Hindlimb muscle (tissue), 1 donor: ENCODE measurements around the gene SERPINB3. TPM values are rescaled to one million over a fixed set of nuclear protein-coding genes. Genes with fewer than 3 reads are reported as not detected.
"Not testable (repeated sequence)": the region's sequence is repeated elsewhere in the genome, so short reads cannot be mapped to it uniquely, and the experiment has no call there.

Experiments used
- DNase-seq: peaks from one replicate; pipeline ENCODE4 v3.0.0-alpha.2; 2013
- polyA plus RNA-seq: library from polyadenylated mRNA; unstranded; fragments of 120-200 nt; gene quantifications from one replicate; pipeline ENCODE4 v1.2.1, GENCODE V29; 2013; ENCODE audit not compliant: insufficient read length

The SERPINB3 gene
- polyA plus RNA-seq = not detected

GRCh38 chr18:63661750-63662149, at the start of gene SERPINB3:
TSS of gene SERPINB3 (minus strand) at chr18:63661893. CDS start at chr18:63661216, 677 bp downstream.
- DNase-seq = not testable (repeated sequence)

- no peak for DNase-seq
These were observed 47.0 kb upstream of the SERPINB3 start for GRCh38 chr18:63708650-63709049.

DNA sequence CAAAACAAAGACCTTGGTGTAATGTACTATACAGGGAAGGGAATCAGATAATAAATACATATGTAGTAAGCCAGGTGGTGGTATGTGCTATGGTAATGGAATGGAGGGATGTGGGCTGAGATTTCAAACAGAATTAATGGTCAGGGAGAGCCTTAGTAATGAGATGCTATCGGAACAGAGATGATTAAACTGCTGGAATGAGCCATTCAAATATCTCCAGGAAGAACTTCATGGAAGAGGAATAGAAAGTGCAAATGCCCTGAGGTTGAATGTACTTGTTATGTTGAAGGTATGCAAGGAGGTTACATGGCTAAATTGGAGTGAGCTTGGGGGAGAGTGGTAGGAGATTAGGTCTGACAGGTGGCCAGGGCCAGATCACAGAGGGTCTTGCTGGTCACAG, 46.1 kb upstream of the SERPINB3 start:
- DNase-seq = no peak

- no peak for DNase-seq
These were observed 43.7 kb upstream of the SERPINB3 start for GRCh38 chr18:63705401-63705800.

GRCh38 chr18:63702660-63703059, 41.0 kb upstream of the SERPINB3 start, which contains the start of gene SERPINB11:
TSS of gene SERPINB11 (plus strand) at chr18:63702960. CDS start at chr18:63710194, 7,234 bp downstream.
- no peak for DNase-seq

DNA sequence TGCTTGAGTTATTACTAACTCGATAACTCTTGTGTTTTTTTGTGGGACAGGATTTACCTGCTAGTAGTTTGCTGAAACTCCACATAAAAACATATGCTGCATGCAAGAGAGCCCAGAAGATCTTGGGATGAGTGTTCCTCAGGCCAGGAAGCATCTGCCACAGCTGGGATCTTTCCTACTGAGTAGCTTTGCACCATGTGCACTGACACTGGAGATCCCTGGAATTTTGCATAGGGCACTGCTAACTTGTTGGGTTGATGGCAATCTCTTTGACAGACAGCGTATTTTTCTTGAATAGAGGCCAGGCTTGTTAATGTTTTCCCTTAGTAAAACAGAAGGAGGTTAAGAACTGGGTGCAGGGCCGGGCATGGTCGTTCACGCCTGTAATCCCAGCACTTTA, 40.3 kb upstream of the SERPINB3 start:
- DNase-seq = no peak

GRCh38 chr18:63700501-63700900, 38.8 kb upstream of the SERPINB3 start:
- no peak for DNase-seq

GRCh38 chr18:63697097-63697660, 35.5 kb upstream of the SERPINB3 start:
- DNase-seq = no peak

DNA sequence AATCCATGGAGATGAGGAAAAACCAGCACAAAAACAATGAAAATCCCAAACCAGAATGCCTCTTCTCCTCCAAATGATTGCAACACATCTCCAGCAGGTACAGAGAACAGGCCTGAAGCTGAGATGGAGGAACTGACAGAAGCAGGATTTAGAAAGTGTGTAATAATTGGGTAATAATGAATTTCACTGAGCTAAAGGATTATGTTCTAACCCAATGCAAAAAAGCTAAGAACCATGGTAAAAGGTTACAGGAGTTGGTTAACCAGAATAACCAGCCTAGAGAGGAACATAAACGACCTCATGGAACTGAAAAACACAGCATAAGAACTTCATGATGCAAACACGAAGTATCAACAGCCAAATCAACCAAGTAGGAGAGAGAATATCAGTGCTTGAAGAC, 27.4 kb upstream of the SERPINB3 start:
- DNase-seq = no peak

DNA sequence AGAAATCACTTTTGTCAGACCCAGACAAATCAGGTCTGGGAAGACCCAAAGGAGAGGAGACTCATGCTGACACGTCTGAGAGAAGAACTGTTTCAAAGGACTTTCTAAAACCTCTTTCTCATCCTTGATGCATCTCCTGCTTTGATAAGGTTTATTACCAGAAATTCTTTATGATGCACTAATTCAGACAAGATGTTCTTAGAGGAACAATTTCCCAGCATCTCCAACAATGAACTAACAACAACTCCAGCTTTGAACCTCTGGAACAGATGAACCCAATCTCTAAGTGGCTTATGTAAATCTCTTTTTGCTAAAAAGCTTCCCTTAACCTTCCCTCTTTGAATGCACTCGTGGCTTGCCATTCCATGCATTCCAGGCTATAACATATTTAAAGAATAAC, 25.2 kb upstream of the SERPINB3 start:
- no peak for DNase-seq

- DNase-seq = no peak
These were observed 23.0 kb upstream of the SERPINB3 start for GRCh38 chr18:63684718-63685117.

DNA sequence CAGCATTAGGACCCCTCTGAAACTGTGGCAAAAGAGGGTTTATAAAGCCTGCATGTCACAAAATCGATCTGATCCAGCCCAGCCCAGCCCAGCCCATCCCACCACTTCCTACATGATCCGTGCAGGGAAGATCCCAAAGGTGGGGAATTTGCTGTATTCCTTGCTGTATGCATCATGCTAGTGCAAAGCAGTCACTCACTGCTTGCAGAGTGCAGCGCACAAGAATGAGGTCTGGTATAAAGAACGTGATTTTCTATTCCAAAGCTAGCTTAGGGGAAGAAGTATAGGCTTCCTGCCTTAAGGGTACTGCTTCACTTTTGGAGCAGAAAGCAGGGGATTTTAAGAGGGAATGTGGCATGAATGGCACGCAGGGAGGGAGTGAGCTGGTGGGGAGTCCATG, 22.2 kb upstream of the SERPINB3 start:
- no peak for DNase-seq

DNA sequence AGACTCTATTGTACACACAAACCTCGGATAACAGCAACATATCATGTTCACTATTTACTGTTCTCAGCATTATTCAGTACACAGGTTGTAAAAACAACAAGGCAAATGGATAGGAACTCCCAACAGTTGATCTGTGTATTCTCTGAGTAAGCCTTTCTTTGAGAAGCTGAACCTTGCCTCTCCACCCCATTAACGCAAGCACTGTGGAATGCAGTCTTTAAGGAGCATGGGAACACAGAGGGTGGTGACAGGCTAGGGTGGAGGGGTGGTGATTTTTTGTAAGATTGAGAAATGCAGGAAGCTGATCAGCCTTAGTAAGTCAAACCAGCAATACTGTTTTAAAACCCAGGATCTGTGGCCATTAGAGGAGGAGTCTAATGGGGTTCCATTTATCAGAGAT, 21.5 kb upstream of the SERPINB3 start:
- peak; percentile 4 for DNase-seq

DNA sequence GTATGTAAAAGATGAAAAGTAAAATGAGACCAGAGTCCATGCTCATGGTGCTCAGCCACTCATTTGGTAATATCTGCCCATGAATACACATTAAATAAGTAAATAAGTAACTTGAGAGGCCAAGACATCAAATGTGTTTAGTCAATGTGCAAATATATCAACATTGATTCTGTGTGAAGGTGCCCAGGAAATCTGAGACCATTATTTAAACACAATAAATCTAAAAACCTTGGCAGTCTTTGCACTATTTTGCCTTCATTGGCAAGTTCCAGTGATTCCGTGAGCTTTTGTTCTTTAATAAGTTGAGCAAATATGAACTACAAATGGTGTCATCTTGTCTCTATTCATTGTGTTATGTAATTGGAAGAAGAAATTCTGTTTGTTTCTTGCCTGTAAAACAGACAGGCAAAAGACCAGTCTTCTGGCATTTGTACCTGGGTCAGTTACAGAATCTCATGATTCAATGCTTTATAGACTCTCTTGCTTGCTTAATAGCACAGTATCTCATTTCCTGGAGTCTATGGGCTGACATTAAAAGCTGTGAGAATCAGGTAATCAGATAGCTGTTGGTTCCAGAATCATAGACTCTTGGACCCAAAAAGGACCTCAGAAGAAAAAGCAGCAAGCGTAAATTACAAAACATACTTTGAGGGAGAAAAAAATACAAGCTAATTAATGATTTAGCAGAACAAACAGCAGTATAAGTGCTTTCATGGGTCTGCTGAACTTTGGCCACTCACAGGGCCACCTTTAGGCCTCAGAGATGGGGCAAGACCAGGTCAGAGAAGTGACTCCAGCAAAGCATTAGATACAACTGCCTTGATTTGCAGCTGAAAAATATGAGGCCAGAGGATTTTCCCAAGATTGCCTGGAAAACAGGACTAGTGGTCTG, 20.0 kb upstream of the SERPINB3 start:
- DNase-seq = no peak

- no peak for DNase-seq
These were observed 18.3 kb upstream of the SERPINB3 start for GRCh38 chr18:63679820-63680606.

DNA sequence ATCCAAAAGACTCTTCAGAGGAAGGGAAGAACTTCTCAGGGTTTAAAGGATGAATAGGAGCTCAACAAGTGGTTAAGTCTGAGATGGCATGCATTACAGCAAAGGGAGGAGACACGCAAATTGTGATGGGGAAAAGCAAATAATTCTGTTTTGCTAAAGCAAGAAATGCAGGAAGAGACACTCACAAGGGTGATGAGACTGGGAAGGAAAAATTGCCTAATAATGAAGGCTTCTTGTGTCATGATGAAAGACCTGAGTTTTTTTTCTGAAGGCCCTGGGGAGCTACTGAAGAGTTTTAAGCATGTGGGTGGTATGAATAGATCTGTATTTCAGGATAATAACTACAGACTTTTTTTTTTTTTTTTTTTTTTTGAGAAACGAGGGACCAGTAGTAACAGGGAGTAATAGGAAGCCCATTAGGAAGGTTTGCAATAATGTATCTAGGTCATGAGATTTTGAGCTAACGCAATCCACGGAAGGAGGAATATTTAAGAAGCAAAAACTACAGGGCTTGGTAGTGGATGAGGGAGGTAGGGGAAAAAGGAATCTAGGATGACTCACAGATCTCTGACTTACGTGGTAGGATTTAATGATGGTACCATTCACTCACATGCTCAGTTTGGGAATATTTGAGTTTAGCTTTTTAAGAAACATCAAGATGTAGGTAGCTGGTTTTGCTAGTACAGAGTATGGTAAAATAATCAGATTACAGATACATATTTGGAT, 16.0 kb upstream of the SERPINB3 start:
- DNase-seq = no peak

- DNase-seq = no peak
These were observed 15.0 kb upstream of the SERPINB3 start for GRCh38 chr18:63676526-63677323.

DNA sequence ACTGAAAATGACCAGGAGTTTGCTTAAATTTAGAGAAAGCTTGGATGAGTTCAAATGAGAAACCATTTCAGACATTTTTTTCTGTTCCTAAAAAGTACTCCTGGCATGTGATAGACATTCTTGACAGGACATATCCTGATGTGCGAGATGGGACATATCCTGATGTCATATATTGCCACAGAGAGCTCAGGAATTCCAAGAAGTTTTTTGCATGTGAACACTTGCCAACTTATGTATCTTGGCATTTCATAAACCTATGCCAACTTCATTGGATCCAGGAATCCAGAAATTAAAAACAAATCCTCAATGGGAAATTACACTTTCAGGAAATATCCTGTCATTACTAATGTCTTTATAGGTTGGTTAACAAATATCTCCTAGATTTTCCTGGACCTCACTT, 2.9 kb upstream of the SERPINB3 start:
- no peak for DNase-seq

- not testable (repeated sequence) for DNase-seq
These were observed 2.8 kb downstream of the SERPINB3 start for GRCh38 chr18:63658920-63659319.

DNA sequence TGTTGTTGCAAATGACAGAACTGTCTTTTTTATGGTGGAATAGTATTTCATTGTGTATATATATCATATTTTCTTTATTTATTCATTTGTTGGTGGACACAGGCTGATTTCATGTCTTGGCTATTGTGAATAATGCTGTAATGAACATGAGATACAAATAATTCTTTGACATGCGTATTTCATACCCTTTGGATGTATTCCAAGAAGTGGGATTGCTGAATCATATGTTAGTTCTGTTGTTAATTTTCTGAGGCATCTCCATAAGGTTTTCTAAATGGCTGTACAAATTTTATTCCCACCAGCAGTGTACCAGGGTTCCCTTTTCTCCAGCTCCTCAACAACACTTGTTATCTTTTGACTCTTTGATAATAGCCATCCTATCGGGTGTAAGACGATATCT, 11.4 kb downstream of the SERPINB3 start:
- DNase-seq = not testable (repeated sequence)

GRCh38 chr18:63648241-63648640, 13.5 kb downstream of the SERPINB3 start:
- DNase-seq = no peak

DNA sequence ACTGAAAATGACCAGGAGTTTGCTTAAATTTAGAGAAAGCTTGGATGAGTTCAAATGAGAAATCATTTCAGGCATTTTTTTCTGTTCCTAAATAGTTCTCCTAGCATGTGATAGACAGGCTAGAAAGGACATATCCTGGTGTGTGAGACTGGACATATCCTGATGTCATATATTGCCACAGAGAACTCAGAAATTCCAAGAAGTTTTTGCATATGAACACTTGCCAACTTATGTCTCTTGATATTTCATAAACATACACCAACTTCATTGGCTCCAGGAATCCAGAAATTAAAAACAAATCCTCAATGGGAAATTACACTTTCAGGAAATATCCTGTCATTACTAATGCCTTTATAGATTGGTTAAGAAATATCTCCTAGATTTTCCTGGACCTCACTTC, 14.8 kb downstream of the SERPINB3 start:
- no peak for DNase-seq
